GM10266 (cell line): Measurements from ENCODE around the gene PRLR.
"Not testable (repeated sequence)": the region's sequence is repeated elsewhere in the genome, so short reads cannot be mapped to it uniquely, and the experiment has no call there.

Source experiments
- DNase-seq: peaks from one replicate; pipeline ENCODE4 v3.0.0; 2012; ENCODE audit errors: extremely low spot score
- CTCF ChIP-seq: IDR thresholded peaks from 2 replicates; pipeline ENCODE4 v1.5.1; 2012; ENCODE audit warnings: mild to moderate bottlenecking, low read depth; ENCODE audit not compliant: control insufficient read depth, insufficient read depth; ENCODE audit errors: missing control alignments

Gene PRLR

GRCh38 chr5:35197351-35197750 lies 32.9 kb downstream of the PRLR start:
- TF ChIP-seq CTCF = no peak
- no peak for DNase-seq

- no peak for TF ChIP-seq CTCF
- no peak for DNase-seq
These were observed 34.8 kb downstream of the PRLR start for GRCh38 chr5:35195472-35195852.

GRCh38 chr5:35194635-35195471 lies 35.4 kb downstream of the PRLR start:
- DNase-seq = no peak
- no peak for TF ChIP-seq CTCF

- TF ChIP-seq CTCF = no peak
- no peak for DNase-seq
These were observed 37.8 kb downstream of the PRLR start for GRCh38 chr5:35192506-35192905.

GRCh38 chr5:35189801-35190200 lies 40.5 kb downstream of the PRLR start:
- not testable (repeated sequence) for DNase-seq

GRCh38 chr5:35188031-35188457 lies 42.2 kb downstream of the PRLR start:
- DNase-seq = no peak
- TF ChIP-seq CTCF = no peak

GRCh38 chr5:35187621-35188020 lies 42.7 kb downstream of the PRLR start:
- not testable (repeated sequence) for DNase-seq

- DNase-seq = no peak
- no peak for TF ChIP-seq CTCF
These were observed 43.5 kb downstream of the PRLR start for GRCh38 chr5:35186749-35187148.
